Hindlimb muscle (tissue), 1 donor: ENCODE results near the gene NXPE3. TPM values are rescaled to one million over a fixed set of nuclear protein-coding genes. Genes with fewer than 3 reads are reported as not detected.

Experiments
- polyA plus RNA-seq: library from polyadenylated mRNA; unstranded; fragments of 120-200 nt; gene quantifications from one replicate; pipeline ENCODE4 v1.2.1, GENCODE V29; 2013; ENCODE audit not compliant: insufficient read length

The NXPE3 gene
- polyA plus RNA-seq, 1 donor, result 18.5 TPM

Other genes starting within 250 kb of the NXPE3 start
- 18.0 TPM for gene TRMT10C, start 217.3 kb upstream of the NXPE3 start, polyA plus RNA-seq
- gene PCNP, start 205.0 kb upstream of the NXPE3 start, polyA plus RNA-seq, result 110 TPM
- gene ZBTB11, start 102.1 kb upstream of the NXPE3 start, polyA plus RNA-seq, result 14.1 TPM
- 2,011 TPM for gene RPL24, start 92.5 kb upstream of the NXPE3 start, polyA plus RNA-seq
- 12.4 TPM for gene CEP97, start 54.6 kb upstream of the NXPE3 start, polyA plus RNA-seq
- gene NFKBIZ, start 70.3 kb downstream of the NXPE3 start, polyA plus RNA-seq, result 2.8 TPM